Heart right ventricle (tissue), 16 donors: Measurements from ENCODE around the gene CHRM2. TPM values are rescaled to one million over a fixed set of nuclear protein-coding genes. Genes with fewer than 3 reads are reported as not detected.

Experiments
- ATAC-seq, 8 donors: fragments of 200-7000 bp; cut with Tn5 transposase; one replicate each; pipeline ENCODE4 v1.9.1; 2020; ENCODE audit warnings: mild to moderate bottlenecking in 8 of 8, moderate library complexity in 8 of 8, moderate number of reproducible peaks in 1 of 8
- DNase-seq, 2 donors: peaks; one replicate each; pipeline ENCODE4 v3.0.0-alpha.2; 2020
- H3K27ac ChIP-seq, 10 donors: fragments of 200-600 bp; sonication (generic) in 2 of 10; one replicate each; pipeline versions ENCODE4 v1.5.0 to v1.8.0; 2020 to 2022; ENCODE audit warnings: mild to moderate bottlenecking in 3 of 10
- H3K27me3 ChIP-seq, 7 donors: fragments of 200-600 bp; one replicate each; pipeline ENCODE4 v1.8.0; 2021 to 2022; ENCODE audit warnings: mild to moderate bottlenecking in 2 of 7
- H3K36me3 ChIP-seq, 9 donors: fragments of 200-600 bp; sonication (generic) in 1 of 9; one replicate each; pipeline versions ENCODE4 v1.5.0 to v1.8.0; 2020 to 2022; ENCODE audit warnings: mild to moderate bottlenecking in 2 of 9
- H3K4me1 ChIP-seq, 9 donors: fragments of 200-600 bp; sonication (generic) in 1 of 9; one replicate each; pipeline versions ENCODE4 v1.5.0 to v1.8.0; 2020 to 2022; ENCODE audit warnings: mild to moderate bottlenecking in 4 of 9
- H3K4me3 ChIP-seq, 10 donors: fragments of 200-600 bp; sonication (generic) in 2 of 10; one replicate each; pipeline versions ENCODE4 v1.5.0 to v1.8.0; 2020 to 2022; ENCODE audit warnings: mild to moderate bottlenecking in 7 of 10, moderate library complexity in 2 of 10
- H3K9me3 ChIP-seq, 11 donors: fragments of 200-600 bp in 10 of 11; sonication (generic) in 2 of 11; one replicate each; pipeline versions ENCODE4 v1.5.0 to v1.8.0; 2013 to 2022; ENCODE audit warnings: mild to moderate bottlenecking in 2 of 11, control low read depth in 1 of 11, moderate library complexity in 1 of 11
- WGBS, 2 donors: extraction: QIAGEN DNeasy Blood & Tissue Kit; methylation state at CpG; one replicate each; pipeline ENCODE4 v1.1.7; 2013; ENCODE audit warnings: inconsistent platforms in 1 of 2; 5-methylcytosine and 5-hydroxymethylcytosine counted together
- intact Hi-C, 10 donors: fragments of 100-400 bp; cut with DNase I; formaldehyde crosslinking; loops; one replicate each; pipeline versions ENCODE4 v1.11.1 to v1.14.2; 2022
- polyA plus RNA-seq, 2 donors: library from polyadenylated mRNA; stranded (reverse); fragments of 200-250 nt; gene quantifications; one replicate each; pipeline ENCODE4 v1.2.3, GENCODE V29; 2013
- total RNA-seq, 10 donors: library from RNA; stranded (reverse); fragmentation: NEBNext Ultra II Directional in 3 of 10; extraction: Animal tissue kit (Norgen Biotek cat#: 25700) in 3 of 10; gene quantifications; one replicate each; pipeline versions ENCODE4 v1.2.1 to v1.2.4, GENCODE V29; 2021 to 2023
- TF ChIP-seq, protein P1 (sequence below), 9 donors: fragments of 200-600 bp; sonication (generic) in 2 of 9; IDR thresholded peaks; one replicate each; pipeline versions ENCODE4 v1.5.0 to v1.8.0; 2021 to 2022; ENCODE audit warnings: antibody characterized with exemption in 9 of 9, mild to moderate bottlenecking in 5 of 9, moderate library complexity in 1 of 9
- donor health status: Arrhythmogenic right ventricular cardiomyopathy.
- donor health status: ischemic (EF 13 %, LVEDD 7.1; RV severe dilation, severe dysfunction).
- donor health status: healthy with polysubstance abuse.
- donor health status: DM: no; HTN: yes; CAD: no.
- donor health status: DM: no; HTN: no; CAD: no.
- donor health status: ischemic (EF 25% LVEDD 6.9; RV normal size, moderate dysfunction).
- donor health status: ischemic (EF 25% LVEDD 5.7; RV mildly dilated, moderate dysfunction).
- donor health status: healthy.
- donor health status: DM: yes; HTN: yes; CAD: no.
- donor health status: Ischemic cardiomyopathy.
- donor health status: ischemic (EF 35%, LVEDD 5.7; RV mildly dilated, moderate dysfunction).
- donor health status: nonischemic (EF 11% LVEDD 7.7; RV severe dilation, severe dysfunction).
- donor health status: DM: yes; HTN: yes; CAD: no.
- donor health status: PGD.
- donor health status: ischemic (EF 29% LVEDD 5.4; RV normal size, mild dysfunction).
- donor health status: nonischemic (EF 23%, LVEDD 6.1; RV moderate dilation, normal function).

Gene CHRM2
- total and polyA plus RNA-seq, 12 donors, result 11.7 to 108 (median 69.7) TPM

DNA sequence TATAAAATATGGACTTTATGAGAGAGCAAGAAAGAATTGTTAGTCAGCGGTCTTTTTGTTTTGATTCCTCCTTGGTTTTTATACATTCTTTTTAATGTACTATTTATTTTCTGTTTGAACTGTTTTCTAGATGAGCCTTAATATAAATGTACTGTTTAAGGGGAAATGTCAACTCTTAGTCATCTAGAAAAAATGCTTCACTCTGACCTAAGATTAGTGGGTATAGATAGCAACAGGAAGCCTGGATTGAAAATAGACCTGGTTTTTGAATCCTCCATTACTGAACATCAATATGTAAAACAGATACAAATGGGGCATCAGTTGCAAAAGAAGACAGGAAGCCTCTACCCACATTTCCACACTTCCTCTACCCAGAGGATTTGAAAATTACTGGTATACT is 87.8 kb downstream of the CHRM2 start:
- intact Hi-C loops, result no loop called here
- H3K9me3 ChIP-seq, result peaks cover 0 to 9% (median 0%) of the 10 kb centered on the region in 11 donors
- TF ChIP-seq, protein P1, sequence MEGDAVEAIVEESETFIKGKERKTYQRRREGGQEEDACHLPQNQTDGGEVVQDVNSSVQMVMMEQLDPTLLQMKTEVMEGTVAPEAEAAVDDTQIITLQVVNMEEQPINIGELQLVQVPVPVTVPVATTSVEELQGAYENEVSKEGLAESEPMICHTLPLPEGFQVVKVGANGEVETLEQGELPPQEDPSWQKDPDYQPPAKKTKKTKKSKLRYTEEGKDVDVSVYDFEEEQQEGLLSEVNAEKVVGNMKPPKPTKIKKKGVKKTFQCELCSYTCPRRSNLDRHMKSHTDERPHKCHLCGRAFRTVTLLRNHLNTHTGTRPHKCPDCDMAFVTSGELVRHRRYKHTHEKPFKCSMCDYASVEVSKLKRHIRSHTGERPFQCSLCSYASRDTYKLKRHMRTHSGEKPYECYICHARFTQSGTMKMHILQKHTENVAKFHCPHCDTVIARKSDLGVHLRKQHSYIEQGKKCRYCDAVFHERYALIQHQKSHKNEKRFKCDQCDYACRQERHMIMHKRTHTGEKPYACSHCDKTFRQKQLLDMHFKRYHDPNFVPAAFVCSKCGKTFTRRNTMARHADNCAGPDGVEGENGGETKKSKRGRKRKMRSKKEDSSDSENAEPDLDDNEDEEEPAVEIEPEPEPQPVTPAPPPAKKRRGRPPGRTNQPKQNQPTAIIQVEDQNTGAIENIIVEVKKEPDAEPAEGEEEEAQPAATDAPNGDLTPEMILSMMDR (IDR thresholded peaks at IDR 0.05), result no peak
- DNase-seq (no peak), ATAC-seq (no peak)
- 76 to 77% methylated on average over 1 of the region's 1 CpG for WGBS, 2 donors
- no peaks in the 10 kb centered on the region for H3K27me3 ChIP-seq
- peak overlapping the region in 5 of 10 donors; percentile 4 to 54 (median 16) for H3K27ac ChIP-seq
- no peaks in the 10 kb centered on the region for H3K36me3 ChIP-seq
- peaks cover 0 to 31% (median 19%) of the 10 kb centered on the region in 9 donors for H3K4me1 ChIP-seq
- H3K4me3 ChIP-seq, result no peak overlapping the region

DNA sequence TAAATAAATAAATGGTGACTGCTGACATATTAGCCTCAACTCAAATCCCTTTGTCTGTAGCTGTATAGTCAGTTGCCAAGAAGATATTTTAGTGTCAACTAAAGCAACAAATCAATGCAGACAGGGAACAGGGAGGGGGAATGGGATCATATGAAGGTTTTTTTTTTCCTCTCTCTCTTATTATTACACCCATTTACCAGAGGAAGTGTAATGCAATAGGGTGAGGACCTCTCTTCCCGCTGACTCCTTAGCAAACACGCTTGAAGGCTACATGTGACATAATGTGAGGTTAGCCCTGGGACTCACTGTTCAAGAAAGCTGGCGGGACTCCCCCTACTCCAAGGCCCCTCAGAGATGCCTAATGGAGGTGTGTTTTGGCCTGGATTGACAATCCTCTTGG is 88.2 kb downstream of the CHRM2 start:
- intact Hi-C loops, result no loop called here
- ATAC-seq, result peak in 3 of 8 donors; percentile 25 to 31 (median 27)
- WGBS, 2 donors, result 61 to 62% methylated on average over 3 of the region's 3 CpGs

DNA sequence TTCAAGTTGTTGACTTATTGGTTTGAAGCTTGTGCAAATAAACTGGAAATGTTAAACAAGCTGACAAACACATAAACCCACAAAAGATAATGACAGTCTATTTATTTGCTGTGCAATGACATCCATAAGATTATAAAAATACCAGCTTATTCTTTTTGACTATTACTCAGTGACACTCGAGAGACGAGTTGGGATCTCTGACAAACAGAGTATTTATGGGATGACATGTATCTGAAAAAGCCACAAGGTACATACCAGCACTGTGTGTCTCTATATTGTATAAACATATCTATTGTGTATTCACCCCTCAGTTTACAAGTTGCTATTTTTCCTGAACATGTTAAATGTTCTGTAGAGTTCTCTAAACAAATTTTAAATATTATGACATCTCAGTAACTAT is 88.9 kb downstream of the CHRM2 start:
- 39% methylated on average over 2 of the region's 2 CpGs for WGBS, 2 donors
- ATAC-seq, result no peak
- intact Hi-C loops, result no loop called here

More for the DNA sequence above, 88.2 kb downstream of the CHRM2 start:
- Histone ChIP-seq H3K4me3 (no peak overlapping the region), H3K27ac (peak overlapping the region in 6 of 10 donors; percentile 7 to 54 (median 22)), H3K4me1 (peaks cover 0 to 31% (median 19%) of the 10 kb centered on the region in 9 donors), H3K9me3 (peaks cover 0 to 9% (median 0%) of the 10 kb centered on the region in 11 donors), H3K36me3 (no peaks in the 10 kb centered on the region), H3K27me3 (no peaks in the 10 kb centered on the region)
- DNase-seq, result no peak
- TF ChIP-seq, protein P1 (IDR thresholded peaks at IDR 0.05), result no peak

DNA sequence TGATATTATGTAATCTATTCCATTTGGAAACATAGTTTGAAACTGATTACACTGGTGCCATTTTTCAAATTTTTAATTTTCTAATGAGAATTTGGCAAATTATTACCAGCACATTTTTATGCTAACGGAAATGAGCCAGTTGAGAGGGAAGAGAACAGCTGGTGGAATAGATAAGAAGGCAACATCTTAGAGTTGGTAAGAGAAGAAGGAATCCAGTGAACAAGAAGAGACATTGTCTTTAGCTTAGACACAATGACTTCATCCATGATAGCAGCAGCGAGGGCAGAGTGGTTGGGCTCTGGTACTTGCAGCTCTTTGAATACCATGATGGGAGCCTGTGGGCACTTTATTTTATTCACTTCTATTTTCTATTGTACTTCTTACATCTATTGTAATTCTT is 89.6 kb downstream of the CHRM2 start:
- Histone ChIP-seq H3K36me3 (no peaks in the 10 kb centered on the region), H3K27me3 (no peaks in the 10 kb centered on the region), H3K4me3 (no peak overlapping the region), H3K4me1 (peaks cover 0 to 32% (median 18%) of the 10 kb centered on the region in 9 donors), H3K9me3 (peaks cover 0 to 4% (median 0%) of the 10 kb centered on the region in 11 donors), H3K27ac (peak overlapping the region in 4 of 10 donors; percentile 4 to 41 (median 18))
- DNase-seq (no peak), ATAC-seq (peak in 1 of 8 donors; percentile 22)
- WGBS, 2 donors, result 63 to 67% methylated on average over 2 of the region's 2 CpGs
- TF ChIP-seq, protein P1 (IDR thresholded peaks at IDR 0.05), result no peak
- intact Hi-C loops, result no loop called here

More for the DNA sequence above, 88.9 kb downstream of the CHRM2 start:
- no peak for DNase-seq
- Histone ChIP-seq H3K4me3 (no peak overlapping the region), H3K4me1 (peaks cover 0 to 31% (median 18%) of the 10 kb centered on the region in 9 donors), H3K36me3 (no peaks in the 10 kb centered on the region), H3K9me3 (peaks cover 0 to 9% (median 0%) of the 10 kb centered on the region in 11 donors), H3K27me3 (no peaks in the 10 kb centered on the region), H3K27ac (peak overlapping the region in 4 of 10 donors; percentile 7 to 54 (median 34))
- TF ChIP-seq, protein P1 (IDR thresholded peaks at IDR 0.05), result no peak
